ENCODE data around the gene GATA5.

The GATA5 gene

DNA sequence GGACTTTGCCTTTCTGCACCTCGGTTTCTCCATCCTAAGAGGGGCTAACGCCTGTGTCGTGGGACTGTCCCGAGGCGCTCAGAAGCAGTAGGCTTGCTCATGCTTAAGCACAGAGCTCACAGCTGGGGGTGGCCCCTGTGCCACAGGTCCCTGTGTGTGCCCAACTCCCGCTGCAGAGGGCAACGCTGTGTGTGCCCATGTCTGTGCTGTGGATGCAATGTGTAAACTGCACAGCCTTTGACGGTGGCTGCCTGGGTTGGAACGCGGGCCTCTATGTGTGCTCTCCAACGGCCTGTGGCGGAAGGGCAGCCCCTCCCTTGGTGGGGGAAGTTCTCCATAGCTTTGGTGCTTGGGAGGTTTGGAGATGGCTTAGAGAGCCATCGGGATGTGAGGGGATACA lies 10.7 kb upstream of the GATA5 start:
- DNase-seq = no peak

DNA sequence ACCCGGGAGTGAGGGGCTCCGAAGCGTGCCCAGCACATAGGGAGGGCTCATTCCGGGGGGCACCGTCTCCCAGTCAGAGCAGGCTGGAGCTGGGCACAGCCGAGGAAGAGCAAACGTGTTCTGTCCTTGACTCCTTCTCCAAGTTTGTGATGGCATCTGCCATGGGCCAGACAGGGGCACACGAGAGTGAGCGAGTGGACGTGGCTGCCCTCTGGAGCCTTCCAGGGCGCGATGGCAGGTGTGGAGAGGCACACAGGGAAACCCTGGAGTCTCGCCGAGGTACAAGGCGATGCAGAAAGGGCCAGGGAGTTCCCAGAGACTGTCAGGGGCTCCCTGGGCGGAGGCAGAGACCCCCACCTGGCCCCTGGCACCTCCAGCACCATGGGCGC lies 9.9 kb upstream of the GATA5 start:
- DNase-seq = no peak

DNA sequence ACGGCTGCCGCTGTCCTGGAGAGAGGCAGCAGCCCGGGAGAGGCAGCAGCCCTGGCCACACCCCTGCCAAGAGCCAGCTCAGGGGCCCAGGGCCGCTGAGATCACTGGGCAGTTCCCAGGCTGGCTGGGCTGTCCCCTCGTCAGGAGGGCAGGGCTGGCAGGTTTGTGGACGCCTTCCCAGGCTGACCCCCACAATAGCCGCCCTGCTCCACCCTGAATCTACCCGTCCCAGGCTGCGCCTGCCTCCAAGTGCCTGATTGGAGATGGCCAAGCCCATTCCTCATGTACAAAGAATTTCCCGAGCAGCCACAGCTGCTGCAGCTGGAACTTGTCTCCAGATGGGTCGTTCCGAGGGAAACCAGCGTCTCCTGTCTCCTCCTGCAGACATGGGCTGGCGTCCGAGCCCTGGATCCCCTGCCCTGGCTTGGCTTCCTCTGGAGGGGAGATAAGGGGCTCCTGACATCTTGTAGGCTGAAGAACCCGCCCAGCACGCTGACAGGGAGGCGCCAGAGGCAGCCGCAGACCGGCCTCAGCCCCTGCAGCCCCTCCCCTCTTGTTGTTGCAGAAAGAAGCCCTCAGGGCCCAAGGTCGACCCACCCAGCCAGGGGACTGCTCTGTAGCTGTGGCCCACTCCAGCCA lies 9.4 kb upstream of the GATA5 start:
- DNase-seq = no peak

DNA sequence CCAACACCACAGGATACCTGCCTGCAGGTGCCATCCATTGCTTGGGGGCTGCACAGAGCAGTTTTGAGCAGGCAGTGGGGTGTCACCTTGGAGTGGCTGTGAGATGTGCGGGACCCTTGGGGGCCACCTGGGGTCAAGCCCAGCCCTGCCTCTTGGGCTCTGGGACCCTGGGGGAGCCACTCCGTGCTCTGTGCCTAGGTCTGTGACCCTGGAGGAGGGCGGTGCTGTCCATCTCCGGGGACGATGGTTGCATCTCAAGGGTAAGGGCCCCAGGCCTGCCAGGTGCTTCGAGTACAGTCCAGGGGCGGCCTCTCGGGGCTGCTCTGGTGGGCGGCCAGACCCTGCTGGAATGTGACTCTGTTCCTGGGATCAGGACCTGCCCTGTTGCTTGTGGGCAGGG lies 8.7 kb upstream of the GATA5 start:
- no peak for DNase-seq

DNA sequence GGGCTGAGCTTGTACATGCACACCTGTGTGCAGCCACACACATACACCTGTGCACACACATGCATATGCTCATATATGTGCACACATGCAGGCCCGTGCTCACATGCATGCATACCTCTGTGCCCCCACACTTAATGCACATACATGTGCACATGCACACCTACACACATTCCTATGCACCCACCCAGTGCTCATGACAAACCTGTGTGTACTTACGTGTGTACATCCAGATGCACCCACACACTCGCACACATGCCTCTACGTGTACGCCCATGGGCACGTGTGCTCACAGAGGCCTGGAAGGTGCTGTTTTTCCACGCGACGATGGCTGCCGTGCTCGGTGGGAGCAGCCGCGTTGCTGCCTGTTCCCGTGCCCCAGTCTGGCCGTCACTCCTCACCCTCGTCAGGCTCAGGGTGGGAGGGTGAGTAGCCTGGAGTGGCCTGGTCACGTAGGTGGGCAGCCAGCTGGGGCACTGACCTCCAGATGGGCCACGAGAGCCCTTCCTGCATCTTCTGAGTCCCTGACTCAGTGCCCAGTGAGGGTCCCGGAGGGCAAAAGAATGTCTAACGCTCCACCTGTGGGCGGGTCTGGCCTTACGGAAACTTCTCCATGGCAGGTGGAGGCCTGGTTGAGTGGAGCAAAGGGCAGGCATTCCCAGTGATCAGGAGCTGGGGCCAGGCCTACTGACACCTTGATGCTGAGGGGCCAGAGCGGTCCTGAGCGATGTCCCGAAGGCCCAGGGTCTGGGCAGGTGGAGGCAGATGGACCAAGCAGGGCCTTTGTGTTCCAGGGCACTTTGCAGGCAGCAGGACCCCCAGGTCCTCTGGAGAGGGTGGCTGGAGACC lies 8.0 kb upstream of the GATA5 start:
- DNase-seq = no peak

DNA sequence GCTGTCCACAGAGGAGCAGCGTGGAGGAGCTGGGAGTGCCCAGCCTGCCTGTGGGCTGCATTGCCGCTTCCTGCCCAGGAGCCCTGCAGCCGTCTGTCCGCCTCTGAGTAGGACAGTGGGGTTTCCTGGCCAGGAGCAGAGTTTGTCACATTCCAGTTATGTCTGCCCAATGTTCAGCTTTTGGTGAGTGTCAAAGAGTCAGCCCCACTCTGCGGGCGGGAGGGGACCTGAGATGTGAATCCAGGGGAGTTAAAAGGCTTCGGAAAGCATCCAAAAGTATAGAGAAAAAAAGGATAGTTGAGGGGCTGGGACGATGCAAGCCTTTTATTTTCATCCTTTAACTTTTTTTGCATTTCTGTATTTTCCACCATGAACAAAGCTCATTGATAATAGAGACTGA lies 7.2 kb upstream of the GATA5 start:
- DNase-seq = no peak

DNA sequence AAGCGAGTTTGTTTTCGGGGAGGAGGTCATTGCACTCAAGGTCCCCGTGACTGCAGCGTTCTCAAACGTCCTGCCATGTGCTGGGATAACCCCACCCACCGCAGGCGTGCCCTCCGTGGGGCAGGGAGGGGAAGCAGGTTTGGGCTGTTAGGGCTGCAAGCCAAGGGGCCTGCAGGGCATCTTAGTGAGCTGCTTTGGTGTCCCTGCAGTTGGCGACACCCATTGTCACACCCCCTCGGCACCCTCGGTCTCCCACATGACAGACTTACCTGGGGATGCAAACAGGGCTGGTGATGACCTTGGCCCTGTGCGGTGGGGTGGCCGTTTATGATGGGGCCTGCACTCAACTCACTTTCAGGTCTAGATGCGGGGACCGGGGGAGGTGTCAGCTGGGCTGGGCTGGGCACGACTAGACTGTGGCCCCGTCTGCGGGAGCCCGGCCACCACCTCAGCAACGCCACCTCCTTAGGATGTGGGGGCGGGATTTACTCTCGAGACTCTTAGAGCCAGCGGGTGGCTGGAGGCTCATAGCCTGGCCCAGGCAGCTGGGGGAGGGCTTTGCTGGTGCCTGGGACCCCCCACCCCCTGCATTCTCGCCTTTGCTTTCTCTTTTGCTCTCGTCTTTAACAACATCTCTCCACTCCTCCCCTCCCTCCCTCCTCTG lies 6.5 kb upstream of the GATA5 start:
- no peak for DNase-seq

DNA sequence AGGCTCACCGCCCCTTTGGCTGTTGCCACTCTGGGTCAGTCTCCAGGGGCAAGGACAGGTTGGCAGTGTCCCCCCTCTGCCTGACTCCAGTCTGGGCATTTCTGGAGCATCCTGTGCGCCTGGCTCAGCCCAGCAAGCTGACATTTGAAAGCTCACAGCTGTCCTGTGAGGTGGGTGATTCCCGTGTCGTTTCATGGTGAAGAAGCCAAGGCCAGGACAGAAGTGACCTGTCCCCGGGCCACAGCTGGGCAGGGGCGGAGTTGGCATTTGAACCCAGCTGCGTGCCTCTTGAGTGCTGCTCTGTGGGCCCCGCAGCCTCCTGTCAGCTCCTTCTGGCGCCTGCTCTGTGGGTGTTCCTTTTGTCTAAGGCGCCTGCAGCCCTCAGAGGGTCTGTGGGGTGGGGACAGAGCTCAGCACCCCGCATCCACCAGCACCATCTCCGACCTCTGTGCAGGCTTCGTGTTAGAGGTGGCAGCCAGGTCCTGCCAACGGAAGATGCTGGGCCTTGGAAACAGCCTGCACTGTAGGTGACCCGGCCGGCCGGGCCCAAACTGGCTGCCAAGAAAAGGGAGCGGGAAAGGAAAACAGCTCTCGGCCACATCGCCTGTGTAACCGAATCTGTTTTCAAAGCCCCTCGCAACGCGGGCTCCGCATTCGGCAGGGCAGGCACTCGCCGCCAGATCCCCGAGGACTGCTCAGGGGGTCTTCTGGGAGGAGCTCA lies 5.8 kb upstream of the GATA5 start:
- DNase-seq = no peak

DNA sequence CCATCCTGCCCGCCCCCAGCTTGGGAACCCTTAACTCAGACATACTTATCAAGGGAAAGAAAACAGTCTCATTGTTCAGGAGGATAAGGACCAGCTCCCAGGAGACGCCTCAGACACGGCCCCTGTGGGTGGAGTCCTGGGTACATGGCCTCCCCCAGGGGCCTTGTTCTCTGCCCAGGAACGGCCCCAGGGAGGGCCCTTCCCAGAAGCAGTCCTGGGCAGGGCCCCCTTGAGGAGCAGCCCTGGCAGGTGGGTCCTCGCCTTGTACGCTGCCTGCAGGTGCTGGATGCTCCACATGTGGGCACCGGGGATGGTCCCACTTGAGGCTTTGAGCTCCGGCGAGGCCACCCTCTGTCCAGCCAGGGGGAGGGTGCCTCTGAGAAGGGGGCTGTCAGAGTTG lies 4.5 kb upstream of the GATA5 start:
- no peak for DNase-seq

DNA sequence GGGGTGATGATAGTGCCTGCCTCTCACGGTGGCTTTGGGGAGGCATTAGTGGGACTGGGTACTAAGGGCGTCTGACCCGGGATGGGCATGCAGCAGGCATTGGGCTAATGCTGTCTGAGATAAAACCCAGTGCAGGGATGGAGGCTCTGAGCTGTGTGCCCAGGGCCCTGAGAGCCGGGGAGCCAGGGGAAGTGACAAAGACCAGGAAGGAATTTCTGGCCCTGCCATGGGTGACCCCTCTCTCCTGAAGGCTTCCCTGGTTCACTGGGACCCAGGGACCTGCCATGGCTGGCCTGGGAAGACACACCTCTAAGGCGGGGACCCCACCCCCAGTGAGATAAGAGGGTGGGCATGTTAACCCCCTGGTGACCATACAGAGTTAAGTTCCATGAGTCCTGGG lies 3.9 kb upstream of the GATA5 start:
- no peak for DNase-seq

DNA sequence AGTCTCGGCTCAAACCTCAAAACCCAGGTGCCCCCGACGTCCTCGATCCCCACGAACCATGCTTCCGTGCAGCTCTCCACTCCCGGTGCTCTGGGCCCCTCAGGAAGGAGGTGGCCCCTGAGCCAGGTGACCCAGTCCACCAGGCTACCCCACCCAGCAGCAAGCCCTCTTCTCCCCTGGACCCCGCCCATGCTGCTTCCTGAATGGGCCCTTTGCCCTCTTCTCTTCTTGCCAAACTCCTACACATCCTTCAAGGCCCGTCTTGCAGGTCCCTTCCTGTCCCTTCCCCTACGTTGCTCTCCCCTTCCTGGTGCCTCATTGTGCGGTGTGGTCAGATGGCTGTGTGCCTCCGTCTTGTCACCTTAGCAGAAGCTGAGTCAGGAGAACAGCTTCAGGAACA lies 3.4 kb upstream of the GATA5 start:
- no peak for DNase-seq

DNA sequence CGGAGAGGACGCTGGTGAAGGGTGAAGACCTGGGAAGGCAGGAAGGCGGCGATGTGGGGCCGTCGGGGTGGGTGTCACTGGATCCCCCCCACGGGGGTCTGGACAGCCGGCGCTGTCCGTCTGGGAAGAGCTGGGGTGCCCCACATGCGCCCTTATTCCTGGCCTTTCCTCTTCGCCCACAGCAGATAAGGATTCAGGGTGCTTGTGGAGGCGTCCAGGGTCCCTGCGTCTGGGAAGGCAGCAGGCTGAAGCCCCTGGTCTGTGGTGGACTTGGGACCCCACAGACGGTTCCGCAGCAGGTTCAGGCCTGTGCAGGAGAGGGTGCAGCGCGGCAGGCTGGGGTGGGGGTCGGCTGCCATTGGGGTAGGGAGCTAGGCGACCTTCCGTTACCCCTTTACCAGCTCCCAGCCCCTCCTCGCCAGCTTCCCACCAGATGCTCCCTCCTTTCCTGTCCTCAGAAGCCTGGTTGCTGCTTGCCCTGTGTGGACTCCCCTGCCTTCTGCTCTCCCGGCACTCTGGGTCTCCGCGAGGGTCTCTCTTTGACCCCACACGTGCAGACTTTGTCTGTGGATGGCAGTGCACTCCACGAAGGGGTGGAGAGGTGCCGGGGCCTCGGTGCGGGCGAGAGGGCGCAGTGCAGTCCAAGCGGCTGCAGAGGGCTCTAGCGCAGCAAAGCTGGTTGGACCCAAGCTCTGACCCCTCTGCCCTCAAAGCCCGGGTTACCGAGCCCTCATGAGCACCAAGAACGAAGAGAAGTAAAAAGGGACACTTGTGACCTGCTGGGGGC lies 2.1 kb upstream of the GATA5 start:
- no peak for DNase-seq

DNA sequence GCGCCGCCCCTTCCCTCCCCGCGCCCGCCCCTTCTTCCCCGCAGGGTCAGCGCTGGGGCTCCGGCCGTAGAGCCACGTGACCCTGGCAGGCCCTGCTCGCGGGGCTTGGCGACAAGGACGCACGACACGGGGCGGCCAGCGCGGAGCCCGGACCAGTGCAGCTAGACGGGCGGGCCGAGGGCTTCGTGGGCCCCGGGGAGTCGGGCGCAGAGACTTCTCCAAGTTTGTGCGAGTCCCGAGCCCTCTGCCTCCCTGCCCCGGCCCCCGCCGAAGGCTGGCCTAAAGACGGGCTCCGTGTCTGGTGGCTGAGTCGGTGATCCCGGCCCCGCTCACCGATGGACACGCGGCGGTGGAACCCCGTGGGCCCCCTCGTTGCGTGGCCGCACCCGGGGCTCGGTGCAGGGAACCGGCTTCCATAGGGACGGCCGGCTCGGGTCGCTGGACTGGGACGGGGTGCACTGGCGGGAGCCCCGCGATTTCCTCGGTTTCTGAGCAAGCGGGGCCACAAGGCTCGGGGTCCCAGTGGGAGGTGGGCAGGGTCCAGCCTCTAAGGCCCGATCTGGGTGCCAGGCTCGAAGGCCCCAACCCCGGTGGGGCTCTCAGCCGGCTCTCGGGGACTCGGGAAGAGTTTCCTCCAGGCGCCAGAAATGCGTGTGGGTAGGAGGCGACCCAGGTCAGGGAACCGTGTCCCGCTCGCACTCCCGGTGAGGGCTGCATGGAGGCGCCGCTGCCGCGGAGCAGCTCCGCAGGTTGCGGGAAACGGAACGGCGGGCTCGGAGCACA lies 452 bp upstream of the GATA5 start:
- no peak for DNase-seq

DNA sequence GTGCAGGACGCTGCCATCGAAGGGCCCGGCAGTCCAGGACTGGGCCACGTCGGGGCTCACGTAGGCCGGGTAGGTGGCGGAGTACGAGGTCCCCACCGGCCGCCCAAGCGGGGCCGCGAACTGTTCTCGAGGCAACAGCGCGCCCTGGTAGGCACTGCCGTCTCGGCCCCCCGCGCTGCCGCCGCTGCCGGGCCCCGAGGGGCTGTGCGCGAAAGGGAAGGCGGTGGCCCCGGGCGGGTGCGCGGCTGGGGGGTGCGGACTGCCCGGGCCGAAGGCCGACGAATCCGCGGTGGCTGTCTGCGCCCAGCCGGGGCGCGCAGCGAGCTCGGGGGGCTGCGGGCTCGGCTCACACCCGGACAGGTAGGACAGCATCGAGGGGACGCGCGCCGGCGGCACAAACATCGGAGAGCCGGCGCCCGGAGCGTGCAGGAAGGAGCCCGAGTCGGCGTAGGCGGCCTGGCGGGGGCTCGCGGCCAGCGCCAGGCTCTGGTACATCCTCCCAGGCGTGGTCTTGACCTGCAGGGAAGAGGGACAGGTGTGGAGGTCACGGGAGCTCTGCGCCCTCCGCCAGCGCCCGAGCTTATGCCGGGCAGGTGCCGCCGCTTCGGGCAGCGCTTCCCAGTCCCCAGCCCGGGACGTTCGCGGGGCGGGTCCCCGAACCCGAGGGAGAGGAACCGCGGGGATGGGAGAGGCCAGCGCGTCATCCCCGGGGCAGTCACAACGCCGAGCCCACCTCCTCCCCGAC lies 596 bp downstream of the GATA5 start:
- no peak for DNase-seq

DNA sequence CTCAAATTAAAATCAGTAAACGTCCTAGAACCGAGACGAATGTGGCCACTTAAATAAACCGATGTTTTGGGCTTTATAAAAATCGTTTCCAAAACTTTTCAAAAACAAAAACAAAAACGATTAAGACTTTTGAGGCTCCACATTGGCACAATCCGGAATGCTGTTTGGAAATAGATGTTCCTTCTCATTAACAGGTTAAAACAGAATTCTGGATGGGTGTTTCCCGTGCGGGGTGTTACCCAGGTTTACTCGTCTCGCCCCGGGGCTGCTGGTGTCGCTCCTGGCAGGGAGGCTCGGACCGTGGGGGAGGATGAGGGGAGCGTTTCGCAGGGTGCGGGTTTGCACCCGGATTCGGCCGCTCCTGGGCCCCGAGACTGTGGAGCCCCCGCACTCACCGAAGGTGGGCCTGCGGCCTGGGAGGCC lies 1.2 kb downstream of the GATA5 start:
- no peak for DNase-seq

DNA sequence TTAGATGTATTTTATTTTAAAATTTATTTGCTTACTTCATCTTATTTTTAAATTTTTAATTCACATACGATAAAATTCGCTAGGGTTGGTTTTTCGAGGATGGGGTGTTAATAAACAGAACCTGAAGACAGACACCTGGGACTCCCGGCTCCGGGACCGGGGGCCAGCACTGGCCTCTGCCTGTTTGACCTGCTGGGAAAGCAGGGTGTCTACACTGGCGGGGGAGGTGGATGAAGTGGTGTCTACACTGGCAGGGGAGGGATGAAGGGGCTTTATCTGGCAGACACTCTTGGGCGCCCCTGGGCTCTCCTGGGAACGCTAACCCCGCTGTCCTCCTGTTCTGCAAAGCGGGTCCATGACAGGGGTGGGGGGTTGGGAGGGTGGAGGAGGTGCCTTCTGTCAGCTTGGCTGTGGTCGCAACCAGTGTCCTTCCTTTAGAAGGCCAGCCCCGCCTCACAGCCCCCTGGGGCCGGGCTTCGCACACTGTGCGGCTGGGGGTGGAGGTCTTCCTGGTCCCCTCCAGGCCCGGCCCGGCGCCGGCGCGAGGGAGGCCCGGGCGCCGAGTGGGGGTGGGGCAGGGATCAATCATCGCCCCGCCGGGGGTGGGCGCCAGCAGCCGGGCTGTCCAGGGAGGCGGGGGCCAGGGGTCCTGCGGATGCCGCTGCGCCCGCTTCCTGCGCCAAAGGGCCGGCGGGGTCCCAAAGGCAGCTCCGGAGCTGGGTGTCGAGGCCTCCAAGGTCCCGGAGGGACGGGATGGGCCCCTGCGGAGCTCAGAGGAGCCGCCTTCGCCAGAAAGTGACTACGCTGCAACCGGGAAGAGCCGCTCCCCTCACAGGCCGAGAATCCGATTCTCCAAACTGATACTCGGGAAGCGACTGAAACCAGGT lies 1.8 kb downstream of the GATA5 start:
- no peak for DNase-seq

DNA sequence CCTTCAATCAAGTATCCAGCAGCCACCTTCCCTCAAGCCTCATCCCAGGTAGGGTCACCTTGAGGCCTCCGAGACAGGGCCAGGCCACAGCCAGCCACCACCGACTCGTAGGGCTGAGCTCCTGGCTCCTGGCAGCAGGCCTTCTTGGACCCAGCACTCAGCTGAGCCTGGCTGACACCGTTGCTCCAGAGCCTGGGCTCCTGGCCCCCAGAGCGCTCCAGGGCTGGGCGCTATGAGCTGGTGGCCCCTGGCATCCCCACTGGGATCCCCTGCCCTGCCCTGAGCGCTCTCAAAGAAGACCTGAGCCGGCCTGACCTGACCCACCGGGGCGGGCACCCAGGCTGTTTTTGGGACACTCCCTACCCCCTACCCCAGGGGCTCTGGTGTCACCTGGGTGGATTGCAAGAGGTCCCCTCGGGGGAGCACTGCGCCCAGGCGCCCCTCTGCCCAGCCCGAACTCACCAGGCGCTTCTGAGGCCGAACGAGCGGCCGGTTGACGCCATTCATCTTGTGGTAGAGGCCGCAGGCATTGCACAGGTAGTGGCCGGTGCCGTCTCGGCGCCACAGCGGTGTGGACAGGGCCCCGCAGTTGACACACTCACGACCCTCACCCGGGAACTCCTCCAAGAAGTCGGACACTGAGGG lies 2.7 kb downstream of the GATA5 start:
- no peak for DNase-seq

DNA sequence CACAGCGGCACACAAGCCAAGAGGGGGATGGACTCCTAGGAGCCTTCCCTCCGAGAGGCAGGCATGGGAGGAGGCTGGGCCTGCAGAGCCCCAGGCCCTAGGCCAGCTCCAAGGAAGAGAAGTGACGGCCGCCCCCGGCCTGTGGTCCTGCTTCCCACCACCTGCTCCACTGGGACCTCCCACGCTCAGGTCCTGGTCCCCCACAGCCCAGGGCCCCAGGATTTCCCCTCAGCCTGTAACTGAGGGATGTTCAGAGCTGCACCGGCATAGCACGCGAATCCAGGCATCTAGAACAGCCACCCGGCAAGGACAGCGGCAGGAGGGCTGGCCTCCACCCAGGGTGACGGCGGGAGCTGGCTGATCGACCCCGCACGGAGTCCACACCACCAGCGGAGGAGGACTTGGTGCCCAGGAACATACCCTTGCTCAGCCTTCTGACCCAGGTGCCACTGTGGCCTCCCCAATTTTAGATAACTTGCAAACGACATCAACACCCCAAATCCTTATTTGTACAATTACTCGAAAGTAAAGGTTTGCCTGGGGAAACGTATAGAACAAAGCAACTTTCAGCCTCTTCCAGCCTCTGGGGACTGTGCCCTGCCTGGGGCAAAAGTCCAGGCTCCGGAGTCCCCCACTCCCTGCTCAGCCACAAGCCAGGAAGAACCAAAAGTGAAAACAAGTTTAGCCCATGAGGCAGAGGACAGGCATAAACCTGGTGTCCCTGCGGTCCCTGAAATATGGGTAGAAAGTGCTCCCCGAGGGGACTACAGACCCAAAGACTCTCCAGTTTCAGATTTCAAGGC lies 3.5 kb downstream of the GATA5 start:
- DNase-seq = no peak

DNA sequence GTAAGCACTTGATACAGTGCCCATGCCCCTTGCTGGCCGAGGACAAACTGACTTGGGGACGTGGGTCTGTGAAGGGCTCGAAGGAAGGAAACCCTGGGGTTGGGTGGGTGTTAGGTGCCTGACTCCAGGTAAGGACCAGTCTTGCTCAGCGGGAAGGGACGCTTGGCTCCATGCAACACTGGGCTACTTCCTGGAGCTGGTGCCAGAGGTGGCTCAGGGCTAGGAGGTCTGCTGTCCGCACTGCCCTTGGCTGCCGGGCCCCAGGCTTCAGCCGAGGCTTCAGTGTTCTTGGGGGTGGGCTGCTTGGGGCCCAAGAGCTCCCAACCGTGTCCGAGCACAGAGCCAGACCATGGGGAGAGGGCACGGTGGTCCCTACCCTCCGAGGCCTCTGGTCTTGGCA lies 5.3 kb downstream of the GATA5 start:
- DNase-seq = no peak

Data from NCI-H524 treated with DMSO at 0.1 percent for 48 hours (cell line).